Ureter (tissue), 1 donor: ENCODE measurements around the gene RNPEPL1. TPM values are rescaled to one million over a fixed set of nuclear protein-coding genes. Genes with fewer than 3 reads are reported as not detected.
"Not testable (repeated sequence)": the region's sequence is repeated elsewhere in the genome, so short reads cannot be mapped to it uniquely, and the experiment has no call there.

ENCODE experiments used
- DNase-seq: peaks from one replicate; pipeline ENCODE4 v3.0.0-alpha.2; 2020; ENCODE audit warnings: low spot score
- total RNA-seq: library from RNA; stranded (reverse); gene quantifications from one replicate; pipeline ENCODE4 v1.2.4, GENCODE V29; 2023
- donor health status: DM: yes; HTN: yes; CAD: no.

RNPEPL1 gene, protein sequence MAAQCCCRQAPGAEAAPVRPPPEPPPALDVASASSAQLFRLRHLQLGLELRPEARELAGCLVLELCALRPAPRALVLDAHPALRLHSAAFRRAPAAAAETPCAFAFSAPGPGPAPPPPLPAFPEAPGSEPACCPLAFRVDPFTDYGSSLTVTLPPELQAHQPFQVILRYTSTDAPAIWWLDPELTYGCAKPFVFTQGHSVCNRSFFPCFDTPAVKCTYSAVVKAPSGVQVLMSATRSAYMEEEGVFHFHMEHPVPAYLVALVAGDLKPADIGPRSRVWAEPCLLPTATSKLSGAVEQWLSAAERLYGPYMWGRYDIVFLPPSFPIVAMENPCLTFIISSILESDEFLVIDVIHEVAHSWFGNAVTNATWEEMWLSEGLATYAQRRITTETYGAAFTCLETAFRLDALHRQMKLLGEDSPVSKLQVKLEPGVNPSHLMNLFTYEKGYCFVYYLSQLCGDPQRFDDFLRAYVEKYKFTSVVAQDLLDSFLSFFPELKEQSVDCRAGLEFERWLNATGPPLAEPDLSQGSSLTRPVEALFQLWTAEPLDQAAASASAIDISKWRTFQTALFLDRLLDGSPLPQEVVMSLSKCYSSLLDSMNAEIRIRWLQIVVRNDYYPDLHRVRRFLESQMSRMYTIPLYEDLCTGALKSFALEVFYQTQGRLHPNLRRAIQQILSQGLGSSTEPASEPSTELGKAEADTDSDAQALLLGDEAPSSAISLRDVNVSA
- total RNA-seq = 57.3 TPM

DNA sequence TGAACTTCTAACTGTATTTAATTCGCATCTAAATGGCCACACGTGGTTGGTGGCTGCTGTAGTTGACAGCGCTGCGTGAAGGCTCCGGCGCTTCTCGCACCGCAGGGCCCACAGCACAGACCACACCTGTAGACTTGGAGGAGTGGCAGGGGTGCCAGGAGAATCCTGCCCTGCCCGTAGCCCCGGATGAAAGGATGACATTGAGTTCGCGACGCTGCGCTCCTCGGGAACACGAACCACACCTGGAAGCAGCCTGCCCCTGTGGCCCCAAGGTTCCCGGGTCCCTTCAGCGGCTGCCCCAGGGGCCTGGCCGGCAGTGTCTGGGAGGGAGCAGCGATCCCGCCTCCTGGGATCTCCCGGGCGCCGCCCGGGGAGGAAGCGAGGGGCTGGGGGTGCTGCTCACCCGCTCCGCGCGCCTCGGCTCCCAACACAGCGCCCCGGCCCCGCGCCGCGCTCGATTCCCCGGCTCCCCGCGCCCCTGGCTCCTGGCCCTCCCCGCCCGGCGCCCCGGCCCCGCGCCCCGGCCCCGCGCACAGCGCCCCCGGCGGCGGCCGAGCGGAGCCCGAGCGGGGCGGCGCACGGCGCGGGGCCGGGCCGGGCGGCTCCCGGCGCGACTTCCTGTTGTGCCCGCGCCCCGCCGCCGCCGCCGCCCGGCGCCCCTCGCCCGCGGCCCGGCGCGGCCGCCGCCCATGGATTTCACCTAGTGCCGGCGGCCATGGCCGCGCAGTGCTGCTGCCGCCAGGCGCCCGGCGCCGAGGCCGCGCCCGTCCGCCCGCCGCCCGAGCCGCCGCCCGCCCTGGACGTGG, at the start of gene RNPEPL1:
Gene RNPEPL1, plus strand, starts transcription at position 613 of the 806 bp plus-strand sequence. Its CDS starts 103 bp downstream, at position 716.
- DNase-seq = peak; percentile 54

DNA sequence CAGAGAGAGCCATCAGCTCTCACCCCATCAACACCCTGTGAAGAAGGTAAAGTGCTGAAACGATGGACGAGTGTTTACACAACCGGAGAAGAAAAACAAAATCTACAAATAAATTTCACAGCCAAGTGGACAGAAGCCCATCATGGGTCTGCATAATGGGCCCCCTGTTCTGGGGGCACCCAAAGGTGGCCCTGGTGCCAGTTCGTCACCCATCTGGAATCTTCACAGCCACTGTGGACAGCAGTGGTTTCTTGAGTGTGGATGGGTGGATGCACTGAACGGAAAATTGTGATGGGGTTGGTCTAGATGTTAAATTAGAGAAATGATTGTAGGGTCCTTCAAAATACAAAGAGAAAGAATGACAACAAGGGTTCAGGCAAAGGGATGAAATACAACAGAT, 49.3 kb upstream of the RNPEPL1 start:
- no peak for DNase-seq

DNA sequence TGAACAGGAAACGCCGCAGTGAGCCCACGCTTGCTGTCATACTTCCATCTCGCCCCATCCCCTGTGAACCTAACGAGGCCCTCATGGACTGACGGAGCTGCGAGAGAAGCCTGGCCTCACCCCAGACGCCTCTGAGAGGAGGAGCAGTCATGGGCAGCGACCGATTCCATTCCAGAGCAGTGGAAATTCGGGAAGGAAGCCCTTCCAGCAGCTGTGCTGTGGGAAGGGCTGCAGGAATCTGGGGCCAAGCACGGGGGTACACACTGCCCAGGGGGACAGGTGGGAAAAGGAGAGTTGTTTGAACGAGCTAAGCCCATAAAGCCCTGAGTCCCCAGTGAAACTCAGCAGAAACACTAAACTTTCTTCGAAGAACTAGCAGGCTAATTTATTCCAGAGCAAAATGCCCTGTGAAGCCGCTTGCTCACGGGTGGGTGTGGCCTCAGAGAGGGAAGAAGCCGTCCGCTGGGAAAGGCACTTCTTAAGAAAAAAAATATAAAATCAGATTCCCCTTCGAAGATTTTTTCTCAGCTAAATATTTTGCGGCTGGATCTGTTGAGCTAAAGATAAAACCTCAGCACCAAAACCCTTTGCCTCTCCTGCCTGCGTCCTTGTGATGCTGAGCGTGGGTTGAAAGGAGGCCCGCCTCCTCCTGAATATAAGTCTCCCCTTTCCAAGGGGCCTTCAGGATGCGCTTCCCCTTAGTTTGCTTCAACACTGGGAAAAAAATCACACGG, 48.7 kb upstream of the RNPEPL1 start:
- DNase-seq = no peak

DNA sequence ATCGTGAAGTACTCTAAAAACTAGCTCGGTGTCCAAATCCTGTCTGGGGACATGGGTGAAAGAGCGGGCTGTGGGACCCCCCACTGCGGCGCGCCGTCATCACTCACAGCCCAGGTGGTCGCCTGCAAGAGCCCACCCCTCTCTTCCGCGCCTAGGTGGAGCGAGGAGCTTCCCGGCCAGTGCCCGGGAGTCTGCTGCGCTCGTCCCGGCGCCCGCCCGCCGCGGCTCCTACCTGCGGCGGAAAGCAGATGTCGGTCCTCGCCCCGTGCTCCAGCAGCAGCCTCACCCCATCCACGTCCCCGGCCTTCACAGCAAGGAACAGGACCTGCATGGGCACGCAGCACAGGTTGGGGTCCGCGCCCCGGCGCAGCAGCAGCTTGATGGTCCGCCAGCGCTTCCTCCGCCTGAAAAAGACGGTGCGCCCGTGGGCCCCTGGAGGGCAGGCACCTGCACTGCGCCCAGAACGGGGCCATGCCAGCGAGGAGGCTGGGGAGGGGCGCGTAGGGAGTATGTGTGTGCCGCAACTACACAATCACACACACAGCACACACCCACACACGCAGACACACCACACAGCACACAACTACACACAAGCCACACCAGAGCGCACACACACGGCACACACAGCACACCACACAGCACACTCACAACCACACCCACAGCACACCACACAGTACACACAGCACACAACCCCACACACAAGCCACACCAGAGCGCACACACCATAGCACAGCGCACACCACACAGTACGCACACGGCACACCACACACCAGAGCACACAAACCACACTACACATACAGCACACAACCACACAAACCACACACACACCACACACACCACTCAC, 47.9 kb upstream of the RNPEPL1 start:
- DNase-seq = no peak

DNA sequence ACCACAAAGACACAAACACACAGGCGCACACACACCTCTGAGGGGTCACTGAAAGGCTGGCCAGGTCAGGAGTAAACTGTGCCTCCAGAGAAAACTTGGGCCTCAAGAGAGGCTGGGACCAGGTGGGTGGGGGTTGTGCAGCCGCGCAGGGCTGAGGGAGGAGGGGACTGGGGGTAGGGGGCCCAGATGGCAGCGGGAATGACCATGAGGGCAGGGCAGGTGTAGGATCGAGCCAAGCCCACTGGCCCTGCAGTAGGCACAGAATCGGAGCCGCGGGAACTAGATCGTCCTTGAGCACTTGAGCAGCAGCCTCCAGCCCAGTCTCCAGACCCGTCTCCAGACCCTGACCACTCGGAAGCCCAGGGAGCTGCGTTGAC, 47.3 kb upstream of the RNPEPL1 start:
- no peak for DNase-seq

DNA sequence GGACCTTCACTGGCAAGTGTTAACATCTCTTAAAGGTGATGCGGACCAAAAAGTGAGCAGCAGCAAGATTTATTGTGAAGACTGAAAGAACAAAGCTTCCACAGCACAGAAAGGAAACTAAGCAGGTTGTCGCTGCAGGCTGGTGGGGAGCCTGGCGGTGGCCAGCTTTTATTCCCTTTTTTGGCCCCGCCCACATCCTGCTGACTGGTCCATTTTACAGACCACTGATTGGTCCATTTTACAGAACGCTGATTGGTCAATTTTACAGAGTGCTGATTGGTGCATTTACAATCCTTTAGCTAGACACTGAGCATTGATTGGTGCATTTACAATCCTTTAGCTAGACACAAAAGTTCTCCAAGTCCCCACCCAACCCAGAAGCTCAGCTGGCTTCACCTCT, 46.4 kb upstream of the RNPEPL1 start:
- not testable (repeated sequence) for DNase-seq

DNA sequence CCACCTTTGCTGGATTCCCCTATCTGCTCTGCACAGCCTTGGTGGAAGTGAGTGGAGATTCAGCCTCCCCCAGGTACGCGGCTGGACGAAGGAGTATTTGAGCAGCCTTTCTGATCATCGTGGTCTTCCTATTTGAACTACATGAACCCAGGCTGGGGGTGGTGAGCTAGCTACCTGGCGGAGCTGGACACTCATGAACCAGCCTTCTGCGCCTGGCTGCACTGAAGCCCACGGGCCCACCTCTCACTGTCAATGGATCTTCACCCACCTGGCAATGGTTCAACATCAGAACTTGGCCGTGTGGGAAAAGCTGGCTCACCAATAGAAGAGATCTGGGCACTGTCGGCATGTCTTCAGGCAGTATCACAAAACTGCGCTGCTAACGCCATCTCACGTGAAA, 45.9 kb upstream of the RNPEPL1 start:
- no peak for DNase-seq

DNA sequence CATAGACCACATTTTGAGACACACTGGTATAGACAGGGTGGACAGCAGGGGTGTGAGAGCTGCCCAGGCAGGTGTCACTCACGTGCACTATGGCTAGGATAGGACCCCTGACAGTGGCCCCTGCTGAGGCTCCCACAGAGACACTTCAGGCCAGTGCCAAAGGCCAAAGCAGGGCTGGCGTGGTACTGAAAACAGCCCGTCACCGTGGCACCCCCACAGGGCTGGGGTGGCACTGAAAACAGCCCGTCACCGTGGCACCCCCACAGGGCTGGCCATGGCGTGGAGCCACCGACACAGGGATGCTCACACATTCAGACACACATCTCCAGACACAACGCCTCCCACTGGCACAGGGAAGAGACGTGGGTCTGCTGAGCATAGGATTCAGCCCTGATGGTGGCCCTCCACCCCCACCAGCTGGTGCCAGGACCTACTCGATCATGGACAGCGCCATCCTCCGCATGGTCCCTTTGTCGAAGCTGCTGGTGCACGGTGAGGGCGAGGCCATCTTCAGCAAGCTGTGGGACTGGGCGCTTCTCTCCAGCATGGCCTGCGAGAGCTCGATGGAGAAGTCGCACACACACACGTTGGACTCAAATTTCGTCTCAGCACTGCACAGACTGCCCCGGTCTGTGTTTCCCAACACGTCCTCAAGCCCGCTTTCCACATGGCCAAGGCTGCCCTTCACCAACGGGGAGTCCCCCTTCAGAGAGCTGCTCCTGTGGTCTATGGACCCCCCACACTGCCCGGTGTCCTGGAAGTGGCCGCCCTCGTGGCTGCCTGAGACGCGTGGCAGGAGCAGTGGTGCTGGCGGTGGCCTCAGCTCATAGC, 44.6 kb upstream of the RNPEPL1 start:
- no peak for DNase-seq

DNA sequence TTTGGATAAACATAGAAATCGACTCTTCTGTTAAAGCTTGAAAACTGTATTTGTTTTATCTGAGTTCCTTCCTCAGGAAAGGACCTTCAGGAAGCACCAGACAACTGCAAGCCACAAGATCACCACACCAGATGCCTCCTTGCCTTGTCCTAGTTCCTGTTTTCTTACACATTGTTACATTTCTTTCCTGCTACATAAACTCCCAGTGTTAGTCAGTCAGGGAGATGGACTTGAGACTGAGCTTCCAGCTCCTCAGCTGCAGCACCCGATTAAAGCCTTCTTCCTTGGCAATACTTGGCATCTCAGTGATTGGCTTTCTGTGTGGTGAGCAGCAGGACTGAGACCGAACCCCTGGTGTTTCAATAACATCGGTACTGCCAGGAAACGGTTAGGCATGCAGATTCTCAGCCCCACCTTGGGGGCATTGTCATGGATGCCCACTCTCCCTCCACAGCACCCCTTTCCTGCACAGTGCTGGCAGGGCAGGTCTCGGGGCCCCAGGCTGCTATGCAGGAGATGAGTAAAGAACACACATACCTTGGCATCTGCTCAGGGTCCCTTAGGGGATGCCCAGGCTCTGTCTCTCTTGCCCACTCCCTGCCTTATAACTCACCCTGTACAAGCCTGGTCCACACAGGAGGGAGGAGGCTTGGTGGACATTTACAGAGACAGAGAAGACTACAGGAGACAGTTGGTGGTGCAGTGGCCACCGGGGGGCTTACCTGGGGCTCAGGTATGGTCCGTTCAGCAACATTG, 43.1 kb upstream of the RNPEPL1 start:
- DNase-seq = no peak

DNA sequence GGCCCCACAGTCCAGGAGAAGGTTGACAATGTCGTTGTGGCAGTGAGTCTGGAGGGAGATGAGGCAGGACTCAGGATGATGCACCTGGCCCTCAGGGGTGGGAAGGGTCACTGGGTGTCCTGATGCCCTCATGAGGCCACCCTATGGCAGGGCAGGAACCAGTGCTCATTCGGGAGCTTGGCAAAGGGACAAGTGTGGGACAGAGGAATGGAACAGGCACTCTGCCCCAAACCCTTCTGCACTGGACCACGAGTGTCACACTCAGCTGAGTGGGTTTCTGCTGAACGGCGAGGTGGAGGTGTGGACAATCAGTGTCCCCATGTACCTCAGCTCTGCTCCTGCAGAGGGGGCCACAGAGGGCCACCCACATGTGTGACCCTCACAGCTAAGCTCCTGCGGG, 42.5 kb upstream of the RNPEPL1 start:
- DNase-seq = no peak

DNA sequence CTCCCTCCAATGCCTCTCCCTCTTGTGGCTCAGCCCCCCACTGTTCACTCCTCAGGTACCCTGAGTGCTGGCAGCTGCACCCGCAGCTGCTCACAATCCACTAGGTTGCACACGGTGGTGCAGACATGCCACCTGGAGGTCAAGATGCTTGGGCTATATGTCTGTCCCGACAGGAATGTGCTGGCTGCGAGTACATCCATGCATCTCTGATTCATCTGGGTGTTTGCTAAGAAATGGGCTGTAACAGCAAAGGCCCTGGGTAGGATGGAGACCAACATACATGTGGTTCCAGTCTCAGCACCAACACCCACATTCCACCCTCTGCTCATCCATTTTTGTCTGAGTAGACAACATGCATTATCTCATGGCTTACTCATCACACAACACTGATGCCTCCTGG, 41.8 kb upstream of the RNPEPL1 start:
- no peak for DNase-seq

DNA sequence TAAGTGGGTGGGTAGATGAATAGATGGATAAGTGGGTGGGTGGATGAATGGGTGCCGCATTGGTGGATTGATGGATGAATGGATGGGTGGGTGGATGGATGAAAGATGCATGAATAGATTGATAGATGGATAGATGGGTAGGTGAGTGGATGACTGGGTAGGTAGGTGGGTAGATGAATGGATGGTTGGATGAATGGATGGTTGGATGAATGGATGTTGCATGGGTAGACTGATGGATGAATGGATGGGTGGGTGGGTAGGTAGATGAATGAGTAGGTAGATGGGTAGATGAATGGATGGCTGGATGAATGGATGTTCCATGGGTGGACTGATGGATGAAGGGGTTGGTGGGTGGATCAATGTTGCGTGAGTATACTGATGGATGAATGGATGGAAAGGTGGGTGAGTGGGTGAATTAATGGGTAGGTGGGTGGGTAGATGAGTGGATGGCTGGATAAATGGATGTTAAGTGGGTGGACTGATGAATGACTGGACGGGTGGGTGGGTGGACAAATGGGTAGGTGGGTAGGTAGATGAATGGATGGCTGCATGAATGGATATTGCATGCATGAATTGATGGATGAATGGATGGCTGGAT, 41.0 kb upstream of the RNPEPL1 start:
- DNase-seq = no peak

DNA sequence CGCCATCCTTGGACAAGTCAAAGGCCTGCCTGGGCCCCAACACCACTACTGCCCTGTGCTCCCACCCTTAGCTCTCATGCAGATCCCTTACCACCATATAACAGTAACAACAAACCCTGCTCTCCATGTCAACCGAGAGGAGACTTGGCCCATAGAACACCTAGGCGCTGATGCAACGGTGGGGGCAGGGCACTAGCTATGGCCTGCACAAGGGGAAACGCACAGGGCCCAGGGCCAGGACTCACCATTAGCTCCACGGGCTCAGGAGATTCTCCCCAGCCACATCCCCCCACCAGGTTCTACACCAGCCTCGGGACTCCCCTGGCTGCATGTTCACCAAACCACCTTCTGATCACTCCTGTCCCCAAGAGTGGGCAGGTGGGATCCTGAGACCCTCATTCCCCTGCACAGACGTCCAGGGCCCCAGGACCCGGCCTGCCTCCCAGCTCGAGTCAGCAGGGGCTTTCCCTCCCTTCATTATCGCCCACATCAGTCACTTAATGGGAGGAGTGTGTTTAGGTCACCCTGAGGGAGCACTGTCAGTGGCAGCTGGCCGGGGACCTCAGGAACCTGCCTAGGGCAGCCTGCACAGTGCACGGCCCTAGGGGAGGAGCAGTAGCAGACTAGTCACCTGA, 39.8 kb upstream of the RNPEPL1 start:
- no peak for DNase-seq

DNA sequence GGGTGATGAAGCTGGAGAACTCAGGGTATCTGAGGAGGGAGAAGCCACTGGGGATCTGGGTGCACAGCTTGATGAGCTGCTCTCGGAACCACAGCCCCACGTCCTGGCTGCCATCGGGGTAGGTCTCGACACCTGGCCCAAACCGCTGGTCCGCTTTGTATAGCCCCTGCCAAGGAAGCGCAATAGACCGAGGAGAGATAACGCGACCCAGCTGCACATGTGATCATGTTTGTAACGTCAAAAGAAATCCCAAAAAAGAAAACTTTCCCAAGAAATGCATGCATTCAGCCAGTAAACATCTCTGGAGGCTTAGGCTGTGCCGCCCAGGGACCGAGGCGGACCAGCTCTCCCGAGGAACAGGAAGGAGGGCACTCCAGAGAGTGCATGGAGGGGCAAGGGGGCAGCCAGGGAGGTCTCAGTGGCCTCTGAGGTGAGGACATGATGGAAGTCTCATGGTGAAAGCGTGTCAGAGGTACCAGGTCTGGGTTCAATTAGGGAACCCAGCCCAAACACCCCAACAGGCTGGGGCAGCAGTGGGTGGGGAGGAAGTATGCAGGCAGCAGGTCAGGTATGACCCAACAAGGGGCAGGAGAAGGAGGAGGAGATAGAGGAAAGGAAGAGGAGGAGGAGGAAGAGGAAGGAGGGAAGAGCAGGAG, 38.8 kb upstream of the RNPEPL1 start:
- DNase-seq = no peak

DNA sequence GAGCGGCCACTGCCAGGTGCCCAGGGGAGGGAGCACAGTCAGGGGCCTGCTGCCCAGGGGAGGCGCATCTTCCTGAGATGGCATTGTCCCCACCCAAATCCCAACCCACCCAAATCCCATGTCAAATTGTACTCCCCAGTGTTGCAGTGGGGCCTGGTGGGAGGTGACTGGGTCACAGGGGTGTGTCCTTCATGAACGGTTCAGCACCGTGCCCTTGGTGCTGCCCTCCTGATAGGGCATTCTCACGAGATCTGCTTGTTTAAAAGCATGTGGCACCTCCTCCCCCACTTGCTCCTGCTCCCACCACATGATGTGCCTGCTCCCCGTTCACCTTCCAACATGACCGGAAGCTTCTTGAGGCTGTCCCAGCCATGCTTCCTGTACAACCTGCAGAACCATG, 38.1 kb upstream of the RNPEPL1 start:
- no peak for DNase-seq

DNA sequence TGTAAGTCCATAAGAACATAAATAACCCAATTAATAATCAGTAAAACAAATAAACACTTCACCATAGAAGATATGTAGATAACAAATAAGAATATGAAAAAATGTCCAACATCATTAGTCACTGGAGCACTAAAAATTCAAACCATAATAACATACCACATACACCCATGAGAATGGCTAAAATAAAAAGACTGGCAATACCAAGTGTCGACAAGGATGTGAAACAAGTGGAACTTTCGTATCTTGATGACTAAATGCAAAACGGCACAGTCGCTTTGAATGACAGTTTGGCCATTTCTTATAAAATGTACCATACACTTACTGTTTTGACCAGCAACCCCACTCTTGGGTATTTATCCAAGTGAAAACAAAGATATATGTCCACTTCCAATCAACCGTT, 37.2 kb upstream of the RNPEPL1 start:
- DNase-seq = no peak

DNA sequence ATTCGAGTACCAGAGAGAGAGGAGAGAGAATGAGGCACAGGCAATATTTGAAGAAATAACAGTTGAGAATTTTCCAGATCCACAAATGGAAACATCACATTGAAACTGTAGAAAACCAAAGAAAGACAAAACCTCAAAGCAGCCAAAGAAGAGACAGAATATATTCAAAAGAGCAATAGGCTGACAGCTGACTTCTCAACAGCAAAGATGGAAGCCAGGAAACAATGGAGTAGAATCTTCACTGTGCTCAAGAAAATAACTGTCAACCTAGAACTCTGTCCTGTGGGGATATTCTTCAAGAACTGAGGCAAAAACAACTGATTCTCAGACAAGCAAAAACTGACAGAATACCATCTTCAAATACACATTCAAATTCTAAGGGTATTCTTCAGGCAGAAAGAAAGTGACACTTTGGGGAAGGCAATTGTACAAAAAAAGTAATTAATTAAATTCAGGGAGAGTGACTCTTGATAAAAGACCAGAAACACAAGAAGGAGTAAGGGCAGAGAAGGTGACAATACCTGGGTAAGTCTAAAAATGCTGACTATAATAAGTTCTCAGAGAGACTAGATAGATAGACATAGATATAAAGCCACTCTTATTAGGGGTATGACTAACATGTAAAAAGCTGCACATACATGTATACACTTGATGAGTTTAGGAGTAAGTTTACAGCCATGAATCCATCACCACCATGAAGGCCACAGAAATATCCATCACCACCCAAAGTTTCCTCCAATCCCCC, 36.1 kb upstream of the RNPEPL1 start:
- no peak for DNase-seq
